HepG2 (cell line): ENCODE results near the gene ABCC1. TPM values are rescaled to one million over a fixed set of nuclear protein-coding genes. Genes with fewer than 3 reads are reported as not detected.

ENCODE experiments used
- CENPT ChIP-seq: sonication (generic); formaldehyde crosslinking; IDR thresholded peaks from 2 replicates; pipeline ENCODE4 v1.8.0; 2022; ENCODE audit warnings: low read depth, mild to moderate bottlenecking, moderate library complexity, missing genetic modification reagents
- DR1 ChIP-seq: sonication (generic); formaldehyde crosslinking; IDR thresholded peaks from 2 replicates; pipeline ENCODE4 v1.8.0; 2021; ENCODE audit warnings: mild to moderate bottlenecking, missing genetic modification reagents, inconsistent platforms
- EHMT2 ChIP-seq: fragments of 200-600 bp; sonication (generic); IDR thresholded peaks from 2 replicates; pipeline ENCODE4 v1.7.0; 2017; ENCODE audit warnings: antibody characterized with exemption, low read depth, low read length, borderline replicate concordance
- FOXK2 ChIP-seq: fragments of 450-650 bp; IDR thresholded peaks from 2 replicates; pipeline ENCODE4 v1.6.1; 2016
- GATAD1 ChIP-seq: IDR thresholded peaks from 2 replicates; pipeline ENCODE4 v1.6.1; 2016; ENCODE audit warnings: missing genetic modification reagents, missing compliant biosample characterization
- HES4 ChIP-seq: sonication (generic); formaldehyde crosslinking; IDR thresholded peaks from 2 replicates; pipeline ENCODE4 v1.9.0; 2021; ENCODE audit warnings: mild to moderate bottlenecking, missing genetic modification reagents, borderline replicate concordance
- LCORL ChIP-seq, 2 experiments: fragments of 450-650 bp in 1 of 2; sonication (generic) in 1 of 2; formaldehyde crosslinking in 1 of 2; IDR thresholded peaks; 2 replicates each; pipeline versions ENCODE4 v1.5.0 to v1.6.1; 2017 to 2020; ENCODE audit warnings: antibody characterized with exemption in 1 of 2, missing genetic modification reagents in 1 of 2
- MAF1 ChIP-seq: sonication (generic); formaldehyde crosslinking; IDR thresholded peaks from 2 replicates; pipeline ENCODE4 v1.5.0; 2020; ENCODE audit warnings: missing genetic modification reagents, borderline replicate concordance
- NR2F1 ChIP-seq, 2 experiments: fragments of 450-650 bp in 1 of 2; formaldehyde crosslinking in 1 of 2; IDR thresholded peaks; 2 replicates each; pipeline versions ENCODE4 v1.5.0 to v1.6.1; 2016 to 2020; ENCODE audit warnings: mild to moderate bottlenecking in 1 of 2, missing compliant biosample characterization in 1 of 2, missing genetic modification reagents in 1 of 2, moderate library complexity in 1 of 2
- PLRG1 ChIP-seq: fragments of 450-650 bp; conservative IDR thresholded peaks from 2 replicates; pipeline ENCODE4 v1.6.1; 2016
- RELA ChIP-seq: sonication (generic); formaldehyde crosslinking; IDR thresholded peaks from 2 replicates; pipeline ENCODE4 v1.4.0; 2020; ENCODE audit warnings: missing genetic modification reagents
- SAP130 ChIP-seq: IDR thresholded peaks from 2 replicates; pipeline ENCODE4 v1.6.1; 2016; ENCODE audit warnings: low read depth
- SIN3B ChIP-seq: fragments of 150-350 bp; IDR thresholded peaks from 2 replicates; pipeline ENCODE4 v1.6.1; 2014; ENCODE audit warnings: low read length
- ZFP37 ChIP-seq: sonication (generic); formaldehyde crosslinking; IDR thresholded peaks from 2 replicates; pipeline ENCODE4 v1.4.0; 2020; ENCODE audit warnings: missing genetic modification reagents, borderline replicate concordance
- ZNF282 ChIP-seq: fragments of 450-650 bp; IDR thresholded peaks from 2 replicates; pipeline ENCODE4 v1.6.1; 2018; ENCODE audit not compliant: partially characterized antibody
- ZNF572 ChIP-seq: sonication (generic); formaldehyde crosslinking; IDR thresholded peaks from 2 replicates; pipeline ENCODE4 v1.5.1; 2020; ENCODE audit warnings: mild to moderate bottlenecking, missing genetic modification reagents
- ZNF629 ChIP-seq: sonication (generic); formaldehyde crosslinking; conservative IDR thresholded peaks from 2 replicates; pipeline ENCODE4 v1.5.0; 2020; ENCODE audit warnings: missing genetic modification reagents
- ZNF761 ChIP-seq: sonication (generic); formaldehyde crosslinking; conservative IDR thresholded peaks from 2 replicates; pipeline ENCODE4 v1.4.0; 2020; ENCODE audit warnings: mild to moderate bottlenecking, missing genetic modification reagents
- polyA plus RNA-seq, 8 experiments: library from polyadenylated mRNA; depleted of rRNA in 3 of 8; stranded (reverse) in 7 of 8; unstranded in 1 of 8; fragments of >200 nt; fragmentation: Illumina TruSeq in 4 of 8; extraction: Trizol in 4 of 8; gene quantifications; 2 replicates each; pipeline versions ENCODE4 v1.2.1 to v1.2.3, GENCODE V29; 2011 to 2016; ENCODE audit warnings: low read depth in 4 of 8, missing spikeins in 1 of 8, mixed read lengths in 1 of 8; ENCODE audit not compliant: insufficient read depth in 1 of 8
- total RNA-seq, 5 experiments: library from RNA; depleted of rRNA; stranded (reverse); fragments of >200 nt; fragmentation: Illumina TruSeq; extraction: Trizol; gene quantifications; 2 replicates each; pipeline ENCODE4 v1.2.3, GENCODE V29; 2016; ENCODE audit warnings: low read depth in 1 of 5
- TF ChIP-seq, protein P1 (sequence below): IDR thresholded peaks from 2 replicates; pipeline ENCODE4 v1.6.1; 2016; ENCODE audit warnings: low read depth, missing genetic modification reagents, missing compliant biosample characterization
- TF ChIP-seq, protein P2 (sequence below): sonication (generic); formaldehyde crosslinking; IDR thresholded peaks from 2 replicates; pipeline ENCODE4 v1.4.0; 2020; ENCODE audit warnings: missing genetic modification reagents, borderline replicate concordance

The ABCC1 gene
- total and polyA plus RNA-seq, 2 of the 13 experiments (the other 11 are each of a cell fraction or from before 2014, with no cell fraction given), result 13.0 to 30.6 TPM

DNA sequence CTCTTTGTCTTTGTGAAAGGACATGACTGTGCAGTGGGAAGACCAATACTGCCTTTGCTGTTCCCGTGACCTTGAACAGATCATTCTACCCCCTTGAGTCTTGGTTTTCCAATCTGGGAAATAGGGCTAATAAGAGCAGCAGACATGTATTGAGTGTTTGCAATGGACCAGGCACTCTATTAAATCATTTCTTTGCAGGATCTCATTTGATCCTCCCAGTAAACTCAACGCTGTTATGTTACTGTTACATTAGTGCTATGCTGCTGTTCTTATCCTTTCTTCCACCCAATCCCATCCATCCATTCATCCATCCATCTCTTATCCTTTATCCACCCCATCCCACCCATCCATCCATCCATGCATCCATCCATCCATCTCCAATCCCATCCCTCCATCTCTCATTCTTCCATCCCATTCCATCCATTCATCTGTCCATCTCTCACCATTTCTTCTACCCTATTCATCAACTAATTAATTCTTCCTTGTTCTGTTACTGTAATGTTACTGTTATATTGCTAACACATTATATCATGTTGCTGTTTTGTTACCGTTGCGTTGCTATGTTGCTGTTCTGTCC is 208.8 kb downstream of the ABCC1 start (continued):
- TF ChIP-seq, protein P1, sequence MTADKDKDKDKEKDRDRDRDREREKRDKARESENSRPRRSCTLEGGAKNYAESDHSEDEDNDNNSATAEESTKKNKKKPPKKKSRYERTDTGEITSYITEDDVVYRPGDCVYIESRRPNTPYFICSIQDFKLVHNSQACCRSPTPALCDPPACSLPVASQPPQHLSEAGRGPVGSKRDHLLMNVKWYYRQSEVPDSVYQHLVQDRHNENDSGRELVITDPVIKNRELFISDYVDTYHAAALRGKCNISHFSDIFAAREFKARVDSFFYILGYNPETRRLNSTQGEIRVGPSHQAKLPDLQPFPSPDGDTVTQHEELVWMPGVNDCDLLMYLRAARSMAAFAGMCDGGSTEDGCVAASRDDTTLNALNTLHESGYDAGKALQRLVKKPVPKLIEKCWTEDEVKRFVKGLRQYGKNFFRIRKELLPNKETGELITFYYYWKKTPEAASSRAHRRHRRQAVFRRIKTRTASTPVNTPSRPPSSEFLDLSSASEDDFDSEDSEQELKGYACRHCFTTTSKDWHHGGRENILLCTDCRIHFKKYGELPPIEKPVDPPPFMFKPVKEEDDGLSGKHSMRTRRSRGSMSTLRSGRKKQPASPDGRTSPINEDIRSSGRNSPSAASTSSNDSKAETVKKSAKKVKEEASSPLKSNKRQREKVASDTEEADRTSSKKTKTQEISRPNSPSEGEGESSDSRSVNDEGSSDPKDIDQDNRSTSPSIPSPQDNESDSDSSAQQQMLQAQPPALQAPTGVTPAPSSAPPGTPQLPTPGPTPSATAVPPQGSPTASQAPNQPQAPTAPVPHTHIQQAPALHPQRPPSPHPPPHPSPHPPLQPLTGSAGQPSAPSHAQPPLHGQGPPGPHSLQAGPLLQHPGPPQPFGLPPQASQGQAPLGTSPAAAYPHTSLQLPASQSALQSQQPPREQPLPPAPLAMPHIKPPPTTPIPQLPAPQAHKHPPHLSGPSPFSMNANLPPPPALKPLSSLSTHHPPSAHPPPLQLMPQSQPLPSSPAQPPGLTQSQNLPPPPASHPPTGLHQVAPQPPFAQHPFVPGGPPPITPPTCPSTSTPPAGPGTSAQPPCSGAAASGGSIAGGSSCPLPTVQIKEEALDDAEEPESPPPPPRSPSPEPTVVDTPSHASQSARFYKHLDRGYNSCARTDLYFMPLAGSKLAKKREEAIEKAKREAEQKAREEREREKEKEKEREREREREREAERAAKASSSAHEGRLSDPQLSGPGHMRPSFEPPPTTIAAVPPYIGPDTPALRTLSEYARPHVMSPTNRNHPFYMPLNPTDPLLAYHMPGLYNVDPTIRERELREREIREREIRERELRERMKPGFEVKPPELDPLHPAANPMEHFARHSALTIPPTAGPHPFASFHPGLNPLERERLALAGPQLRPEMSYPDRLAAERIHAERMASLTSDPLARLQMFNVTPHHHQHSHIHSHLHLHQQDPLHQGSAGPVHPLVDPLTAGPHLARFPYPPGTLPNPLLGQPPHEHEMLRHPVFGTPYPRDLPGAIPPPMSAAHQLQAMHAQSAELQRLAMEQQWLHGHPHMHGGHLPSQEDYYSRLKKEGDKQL (CRISPR knock-in tag), result no peak
- TF ChIP-seq PLRG1 (0 out of 2 replicates have a peak, but pooled peaks have one; percentile 24), NR2F1 (CRISPR knock-in tag; IDR thresholded peaks at IDR 0.05) (no peak), GATAD1 (CRISPR knock-in tag) (no peak), MAF1 (CRISPR knock-in tag) (no peak), ZNF282 (no peak), ZFP37 (CRISPR knock-in tag) (no peak), CENPT (CRISPR knock-in tag) (no peak), ZNF572 (CRISPR knock-in tag) (no peak), DR1 (no peak), SAP130 (no peak), ZNF629 (CRISPR knock-in tag) (peak; percentile 7; the same call in 1 of the 2 replicates), ZNF761 (CRISPR knock-in tag) (no peak), RELA (CRISPR knock-in tag) (no peak), LCORL (IDR thresholded peaks at IDR 0.05) (0 out of 2 replicates have a peak, but pooled peaks have one; percentile 13), LCORL (CRISPR knock-in tag; IDR thresholded peaks at IDR 0.05) (no peak), FOXK2 (peak; percentile 23; the same call in 1 of the 2 replicates), EHMT2 (no peak), HES4 (CRISPR knock-in tag) (no peak), SIN3B (no peak)
- TF ChIP-seq, protein P2, sequence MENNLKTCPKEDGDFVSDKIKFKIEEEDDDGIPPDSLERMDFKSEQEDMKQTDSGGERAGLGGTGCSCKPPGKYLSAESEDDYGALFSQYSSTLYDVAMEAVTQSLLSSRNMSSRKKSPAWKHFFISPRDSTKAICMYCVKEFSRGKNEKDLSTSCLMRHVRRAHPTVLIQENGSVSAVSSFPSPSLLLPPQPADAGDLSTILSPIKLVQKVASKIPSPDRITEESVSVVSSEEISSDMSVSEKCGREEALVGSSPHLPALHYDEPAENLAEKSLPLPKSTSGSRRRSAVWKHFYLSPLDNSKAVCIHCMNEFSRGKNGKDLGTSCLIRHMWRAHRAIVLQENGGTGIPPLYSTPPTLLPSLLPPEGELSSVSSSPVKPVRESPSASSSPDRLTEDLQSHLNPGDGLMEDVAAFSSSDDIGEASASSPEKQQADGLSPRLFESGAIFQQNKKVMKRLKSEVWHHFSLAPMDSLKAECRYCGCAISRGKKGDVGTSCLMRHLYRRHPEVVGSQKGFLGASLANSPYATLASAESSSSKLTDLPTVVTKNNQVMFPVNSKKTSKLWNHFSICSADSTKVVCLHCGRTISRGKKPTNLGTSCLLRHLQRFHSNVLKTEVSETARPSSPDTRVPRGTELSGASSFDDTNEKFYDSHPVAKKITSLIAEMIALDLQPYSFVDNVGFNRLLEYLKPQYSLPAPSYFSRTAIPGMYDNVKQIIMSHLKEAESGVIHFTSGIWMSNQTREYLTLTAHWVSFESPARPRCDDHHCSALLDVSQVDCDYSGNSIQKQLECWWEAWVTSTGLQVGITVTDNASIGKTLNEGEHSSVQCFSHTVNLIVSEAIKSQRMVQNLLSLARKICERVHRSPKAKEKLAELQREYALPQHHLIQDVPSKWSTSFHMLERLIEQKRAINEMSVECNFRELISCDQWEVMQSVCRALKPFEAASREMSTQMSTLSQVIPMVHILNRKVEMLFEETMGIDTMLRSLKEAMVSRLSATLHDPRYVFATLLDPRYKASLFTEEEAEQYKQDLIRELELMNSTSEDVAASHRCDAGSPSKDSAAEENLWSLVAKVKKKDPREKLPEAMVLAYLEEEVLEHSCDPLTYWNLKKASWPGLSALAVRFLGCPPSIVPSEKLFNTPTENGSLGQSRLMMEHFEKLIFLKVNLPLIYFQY, result no peak
